Retinal pigment epithelial cell (primary cell): ENCODE data around the gene SRSF1.
A peak's percentile ranks its signal among the peaks of the same experiment; 100 is the strongest.

ENCODE experiments used
- DNase-seq: peaks from one replicate; pipeline ENCODE4 v3.0.0-alpha.2; 2010; ENCODE audit warnings: low read depth
- H3K4me3 ChIP-seq: 2 replicates; pipeline ENCODE4 v1.5.1; 2011; ENCODE audit warnings: mild to moderate bottlenecking, low read length, control low read depth, moderate library complexity
- CTCF ChIP-seq: conservative IDR thresholded peaks from 2 replicates; pipeline ENCODE4 v1.5.1; 2011; ENCODE audit warnings: low read depth, low read length, control low read depth, inconsistent platforms

The SRSF1 gene

GRCh38 chr17:58010067-58010799 lies 3.2 kb upstream of the SRSF1 start:
- no peak for DNase-seq
- H3K4me3 ChIP-seq: no peak overlapping the region
- no peak for TF ChIP-seq CTCF

- peak overlapping the region; percentile 94 for H3K4me3 ChIP-seq
- no peak for DNase-seq
- no peak for TF ChIP-seq CTCF
Measured at GRCh38 chr17:58007781-58008706, 998 bp upstream of the SRSF1 start.

GRCh38 chr17:58006560-58006923 lies 504 bp downstream of the SRSF1 start:
- no peak for DNase-seq
- no peak for TF ChIP-seq CTCF
- H3K4me3 ChIP-seq: peak overlapping the region; percentile 94

- no peak for DNase-seq
- H3K4me3 ChIP-seq: peak overlapping the region; percentile 94
- no peak for TF ChIP-seq CTCF
Measured at GRCh38 chr17:58005728-58006559, 1.1 kb downstream of the SRSF1 start.

GRCh38 chr17:58005031-58005727 lies 1.9 kb downstream of the SRSF1 start:
- peak overlapping the region; percentile 94 for H3K4me3 ChIP-seq
- no peak for DNase-seq
- TF ChIP-seq CTCF: no peak

GRCh38 chr17:58004060-58004459 lies 3.0 kb downstream of the SRSF1 start:
- no peak overlapping the region for H3K4me3 ChIP-seq
- no peak for DNase-seq
- TF ChIP-seq CTCF: no peak
